ENCODE measurements around the gene PNMA8B.

The PNMA8B gene

GRCh38 chr19:46454244-46454643, 41.4 kb downstream of the PNMA8B start:
- DNase-seq (ENCODE audit: low spot score), result no peak

GRCh38 chr19:46453661-46454060, 42.0 kb downstream of the PNMA8B start:
- no peak for DNase-seq (ENCODE audit: low spot score)

- DNase-seq (ENCODE audit: low spot score), result no peak
Observed at GRCh38 chr19:46452186-46452585, 43.5 kb downstream of the PNMA8B start.

GRCh38 chr19:46451352-46451751, 44.3 kb downstream of the PNMA8B start:
- no peak for DNase-seq (ENCODE audit: low spot score)

GRCh38 chr19:46450737-46451136, 44.9 kb downstream of the PNMA8B start:
- no peak for DNase-seq (ENCODE audit: low spot score)

GRCh38 chr19:46449228-46449627, 46.4 kb downstream of the PNMA8B start:
- no peak for DNase-seq (ENCODE audit: low spot score)

- no peak for DNase-seq (ENCODE audit: low spot score)
Observed at GRCh38 chr19:46448601-46449000, 47.1 kb downstream of the PNMA8B start.

- no peak for DNase-seq (ENCODE audit: low spot score)
Observed at GRCh38 chr19:46447824-46448223, 47.8 kb downstream of the PNMA8B start.

- no peak for DNase-seq (ENCODE audit: low spot score)
Observed at GRCh38 chr19:46447006-46447405, 48.7 kb downstream of the PNMA8B start.

- no peak for DNase-seq (ENCODE audit: low spot score)
Observed at GRCh38 chr19:46446021-46446420, 49.6 kb downstream of the PNMA8B start.

GRCh38 chr19:46442808-46443450, 52.7 kb downstream of the PNMA8B start:
- DNase-seq (ENCODE audit: low spot score), result no peak

- DNase-seq (ENCODE audit: low spot score), result no peak
Observed at GRCh38 chr19:46441866-46442265, 53.8 kb downstream of the PNMA8B start.
